Rectal smooth muscle tissue (tissue), 1 donor: ENCODE measurements around the gene ZNF277.

Experiments
- H3K27ac ChIP-seq: one replicate; pipeline ENCODE4 v1.7.0; 2013; ENCODE audit warnings: low read depth, low read length, inconsistent platforms
- H3K27me3 ChIP-seq: one replicate; pipeline ENCODE4 v1.7.0; 2013; ENCODE audit warnings: low read length; ENCODE audit not compliant: control insufficient read depth, insufficient read depth
- H3K36me3 ChIP-seq: one replicate; pipeline ENCODE4 v1.7.0; 2013; ENCODE audit warnings: low read length; ENCODE audit not compliant: control insufficient read depth, insufficient read depth
- H3K4me1 ChIP-seq: one replicate; pipeline ENCODE4 v1.7.0; 2013; ENCODE audit warnings: low read length; ENCODE audit not compliant: control insufficient read depth, insufficient read depth
- H3K4me3 ChIP-seq: one replicate; pipeline ENCODE4 v1.7.0; 2013; ENCODE audit warnings: low read length
- H3K9ac ChIP-seq: one replicate; pipeline ENCODE4 v1.7.0; 2013; ENCODE audit warnings: low read length

Gene ZNF277

DNA sequence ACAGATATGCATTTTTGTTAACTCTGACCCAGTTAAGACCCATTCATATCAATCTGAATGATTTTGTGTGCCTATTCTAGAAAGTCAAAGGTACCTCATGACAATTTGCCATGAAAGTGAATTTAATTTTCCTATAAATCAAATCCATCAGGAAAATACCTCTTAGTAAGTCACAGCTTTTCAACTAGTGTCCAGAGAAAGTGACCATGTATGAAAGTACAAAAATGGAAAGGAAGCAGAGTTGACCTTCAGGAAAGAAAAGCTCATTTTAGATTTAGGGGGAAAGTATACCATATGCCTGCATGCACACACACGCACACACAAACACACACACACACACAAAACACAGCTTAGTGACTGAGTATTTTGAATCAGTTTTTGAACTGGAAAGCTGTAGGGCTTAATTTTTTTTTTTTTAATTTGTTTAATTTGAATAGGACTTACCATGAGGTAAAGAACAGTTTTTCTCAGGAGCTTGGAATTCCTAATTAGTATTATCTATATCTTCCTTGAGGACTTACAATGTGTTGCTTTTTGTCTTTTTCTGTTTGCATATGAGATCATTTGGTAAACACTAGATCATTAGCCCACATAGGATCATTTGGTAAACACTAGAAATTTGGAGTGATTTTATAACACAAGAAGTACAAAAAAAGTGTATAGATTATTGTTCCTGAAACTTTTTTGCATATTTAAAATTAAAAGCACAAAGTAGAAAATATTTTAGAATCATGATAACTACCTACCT, 61.6 kb downstream of the ZNF277 start:
- Histone ChIP-seq H3K27ac (no peak overlapping the region), H3K36me3 (no peaks in the 10 kb centered on the region), H3K4me3 (no peak overlapping the region), H3K4me1 (peaks cover under 1% of the 10 kb centered on the region), H3K9ac (no peak overlapping the region), H3K27me3 (no peaks in the 10 kb centered on the region)

GRCh38 chr7:112271162-112271561, 64.7 kb downstream of the ZNF277 start:
- H3K4me1 ChIP-seq = no peaks in the 10 kb centered on the region
- H3K27ac ChIP-seq = no peak overlapping the region
- H3K4me3 ChIP-seq = no peak overlapping the region
- H3K9ac ChIP-seq = no peak overlapping the region
- H3K36me3 ChIP-seq = no peaks in the 10 kb centered on the region
- H3K27me3 ChIP-seq = no peaks in the 10 kb centered on the region

GRCh38 chr7:112272921-112273561, 66.5 kb downstream of the ZNF277 start:
- H3K36me3 ChIP-seq = no peaks in the 10 kb centered on the region
- H3K4me3 ChIP-seq = no peak overlapping the region
- H3K4me1 ChIP-seq = no peaks in the 10 kb centered on the region
- no peak overlapping the region for H3K9ac ChIP-seq
- no peaks in the 10 kb centered on the region for H3K27me3 ChIP-seq
- no peak overlapping the region for H3K27ac ChIP-seq

GRCh38 chr7:112279042-112279441, 72.5 kb downstream of the ZNF277 start:
- no peaks in the 10 kb centered on the region for H3K36me3 ChIP-seq
- H3K4me1 ChIP-seq = no peaks in the 10 kb centered on the region
- H3K27ac ChIP-seq = no peak overlapping the region
- H3K4me3 ChIP-seq = no peak overlapping the region
- no peaks in the 10 kb centered on the region for H3K27me3 ChIP-seq
- H3K9ac ChIP-seq = no peak overlapping the region

DNA sequence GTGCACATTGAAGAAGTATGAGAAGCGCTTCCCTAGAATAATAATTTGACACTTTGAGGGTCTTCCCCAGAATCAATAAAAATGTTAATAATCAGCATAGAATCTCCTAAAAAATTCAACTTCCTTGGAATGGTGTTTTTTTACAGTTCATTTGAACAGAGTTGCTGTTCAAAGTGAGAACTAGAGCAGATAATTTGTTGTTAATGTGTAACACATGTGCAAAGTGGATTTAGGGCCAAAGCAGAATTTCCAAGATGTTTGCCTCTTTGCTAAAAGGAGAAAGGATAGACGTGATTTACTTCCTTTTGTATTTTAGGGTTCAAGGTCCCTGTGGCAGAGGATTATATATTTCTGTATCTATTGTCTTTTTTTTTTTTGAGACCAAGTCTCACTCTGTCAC, 73.8 kb downstream of the ZNF277 start:
- Histone ChIP-seq H3K27me3 (no peaks in the 10 kb centered on the region), H3K27ac (no peak overlapping the region), H3K9ac (no peak overlapping the region), H3K4me3 (no peak overlapping the region), H3K36me3 (no peaks in the 10 kb centered on the region), H3K4me1 (no peaks in the 10 kb centered on the region)

GRCh38 chr7:112282476-112283188, 76.1 kb downstream of the ZNF277 start:
- H3K36me3 ChIP-seq = no peaks in the 10 kb centered on the region
- H3K4me3 ChIP-seq = no peak overlapping the region
- no peaks in the 10 kb centered on the region for H3K4me1 ChIP-seq
- no peak overlapping the region for H3K27ac ChIP-seq
- no peaks in the 10 kb centered on the region for H3K27me3 ChIP-seq
- no peak overlapping the region for H3K9ac ChIP-seq

GRCh38 chr7:112283382-112283910, 77.0 kb downstream of the ZNF277 start:
- Histone ChIP-seq H3K4me3 (no peak overlapping the region), H3K36me3 (no peaks in the 10 kb centered on the region), H3K27me3 (no peaks in the 10 kb centered on the region), H3K9ac (no peak overlapping the region), H3K27ac (no peak overlapping the region), H3K4me1 (no peaks in the 10 kb centered on the region)

- Histone ChIP-seq H3K4me1 (no peaks in the 10 kb centered on the region), H3K27ac (no peak overlapping the region), H3K9ac (no peak overlapping the region), H3K4me3 (no peak overlapping the region), H3K27me3 (no peaks in the 10 kb centered on the region), H3K36me3 (no peaks in the 10 kb centered on the region)
Observed at GRCh38 chr7:112286250-112287086, 80.0 kb downstream of the ZNF277 start.

- Histone ChIP-seq H3K36me3 (no peaks in the 10 kb centered on the region), H3K9ac (no peak overlapping the region), H3K27ac (no peak overlapping the region), H3K27me3 (no peaks in the 10 kb centered on the region), H3K4me1 (no peaks in the 10 kb centered on the region), H3K4me3 (no peak overlapping the region)
Observed at GRCh38 chr7:112288301-112288700, 81.8 kb downstream of the ZNF277 start.

- H3K4me1 ChIP-seq = no peaks in the 10 kb centered on the region
- no peak overlapping the region for H3K27ac ChIP-seq
- no peak overlapping the region for H3K9ac ChIP-seq
- H3K4me3 ChIP-seq = no peak overlapping the region
- no peaks in the 10 kb centered on the region for H3K36me3 ChIP-seq
- H3K27me3 ChIP-seq = no peaks in the 10 kb centered on the region
Observed at GRCh38 chr7:112290065-112290464, 83.6 kb downstream of the ZNF277 start.

- H3K4me1 ChIP-seq = no peaks in the 10 kb centered on the region
- H3K27me3 ChIP-seq = no peaks in the 10 kb centered on the region
- H3K9ac ChIP-seq = no peak overlapping the region
- H3K27ac ChIP-seq = no peak overlapping the region
- no peak overlapping the region for H3K4me3 ChIP-seq
- H3K36me3 ChIP-seq = no peaks in the 10 kb centered on the region
Observed at GRCh38 chr7:112292162-112292561, 85.7 kb downstream of the ZNF277 start.

DNA sequence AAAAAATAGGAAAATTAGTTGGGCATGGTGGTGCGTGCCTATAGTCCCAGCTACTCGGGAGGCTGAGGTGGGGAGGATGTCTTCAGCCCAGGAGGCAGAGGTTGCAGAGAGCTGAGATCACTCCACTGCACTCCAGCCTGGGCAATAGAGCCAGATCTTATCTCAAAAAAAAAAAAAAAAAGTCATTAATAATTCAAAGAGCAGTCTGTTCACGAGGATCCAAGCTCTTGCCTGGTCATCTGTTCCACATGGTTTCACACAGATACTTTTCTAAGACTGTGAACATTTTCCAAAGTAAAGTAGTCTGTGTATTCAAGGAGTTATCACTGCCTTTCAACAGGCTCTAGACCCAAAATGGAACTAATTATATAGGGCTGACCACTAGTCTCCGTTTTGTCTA, 86.9 kb downstream of the ZNF277 start:
- Histone ChIP-seq H3K27ac (no peak overlapping the region), H3K27me3 (no peaks in the 10 kb centered on the region), H3K4me1 (no peaks in the 10 kb centered on the region), H3K9ac (no peak overlapping the region), H3K4me3 (no peak overlapping the region), H3K36me3 (no peaks in the 10 kb centered on the region)
